Measurements from ENCODE around the gene RNF157. TPM values are rescaled to one million over a fixed set of nuclear protein-coding genes. Genes with fewer than 3 reads are reported as not detected.
"Not testable (repeated sequence)": the region's sequence is repeated elsewhere in the genome, so short reads cannot be mapped to it uniquely, and the experiment has no call there.

The RNF157 gene
- total RNA-seq, 1 experiment from 2014 or later = 4.0 TPM

DNA sequence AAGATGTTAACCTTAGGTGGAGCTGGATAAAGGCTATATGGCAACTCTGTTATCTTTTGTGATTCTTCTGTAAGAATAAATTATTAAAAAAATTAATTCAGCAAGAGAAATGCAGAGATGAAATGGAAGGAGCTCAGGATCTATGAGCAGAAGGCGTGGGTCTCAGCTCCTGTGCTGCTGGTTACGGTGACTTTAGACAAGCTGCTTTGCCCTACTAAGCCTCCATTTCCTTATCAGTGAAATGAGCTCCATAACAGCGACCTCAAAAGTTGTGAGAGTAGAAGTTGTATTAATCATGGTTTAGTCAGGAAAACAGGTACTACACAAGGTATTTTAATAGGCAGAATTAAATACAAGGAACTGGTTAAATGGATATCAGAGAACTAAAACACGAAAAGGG, 51.0 kb downstream of the RNF157 start:
- ChIA-PET POLR2A (no interaction called here), CTCF (no interaction called here)
- H3K9me3 ChIP-seq (ENCODE audit: control insufficient read depth, insufficient read depth, low read depth, low read length) = no peaks in the 10 kb centered on the region
- no peak for DNase-seq (ENCODE audit: low read depth, low spot score)
- no TSS peak for BruUV-seq (replicated peaks)
- intact Hi-C loops (cut with micrococcal nuclease; ENCODE audit: unreplicated experiment) (no loop called here), in situ Hi-C loops (cut with HindIII; ENCODE audit: low pct_unique_long_range_greater_than_20kb, low sequenced_read_pairs) (no loop called here)
- TF ChIP-seq SIN3A (IDR thresholded peaks at IDR 0.05; ENCODE audit: borderline replicate concordance, insufficient read depth, low read depth, low read length) (no peak), TCF7L2 (IDR thresholded peaks at IDR 0.05; ENCODE audit: low read depth, low read length) (no peak), POLR2AphosphoS5 (IDR thresholded peaks at IDR 0.05; ENCODE audit: low read depth, low read length) (no peak)
- TF ChIP-seq, protein P1, sequence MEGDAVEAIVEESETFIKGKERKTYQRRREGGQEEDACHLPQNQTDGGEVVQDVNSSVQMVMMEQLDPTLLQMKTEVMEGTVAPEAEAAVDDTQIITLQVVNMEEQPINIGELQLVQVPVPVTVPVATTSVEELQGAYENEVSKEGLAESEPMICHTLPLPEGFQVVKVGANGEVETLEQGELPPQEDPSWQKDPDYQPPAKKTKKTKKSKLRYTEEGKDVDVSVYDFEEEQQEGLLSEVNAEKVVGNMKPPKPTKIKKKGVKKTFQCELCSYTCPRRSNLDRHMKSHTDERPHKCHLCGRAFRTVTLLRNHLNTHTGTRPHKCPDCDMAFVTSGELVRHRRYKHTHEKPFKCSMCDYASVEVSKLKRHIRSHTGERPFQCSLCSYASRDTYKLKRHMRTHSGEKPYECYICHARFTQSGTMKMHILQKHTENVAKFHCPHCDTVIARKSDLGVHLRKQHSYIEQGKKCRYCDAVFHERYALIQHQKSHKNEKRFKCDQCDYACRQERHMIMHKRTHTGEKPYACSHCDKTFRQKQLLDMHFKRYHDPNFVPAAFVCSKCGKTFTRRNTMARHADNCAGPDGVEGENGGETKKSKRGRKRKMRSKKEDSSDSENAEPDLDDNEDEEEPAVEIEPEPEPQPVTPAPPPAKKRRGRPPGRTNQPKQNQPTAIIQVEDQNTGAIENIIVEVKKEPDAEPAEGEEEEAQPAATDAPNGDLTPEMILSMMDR (IDR thresholded peaks at IDR 0.05) = no peak
- TF ChIP-seq, protein P2, sequence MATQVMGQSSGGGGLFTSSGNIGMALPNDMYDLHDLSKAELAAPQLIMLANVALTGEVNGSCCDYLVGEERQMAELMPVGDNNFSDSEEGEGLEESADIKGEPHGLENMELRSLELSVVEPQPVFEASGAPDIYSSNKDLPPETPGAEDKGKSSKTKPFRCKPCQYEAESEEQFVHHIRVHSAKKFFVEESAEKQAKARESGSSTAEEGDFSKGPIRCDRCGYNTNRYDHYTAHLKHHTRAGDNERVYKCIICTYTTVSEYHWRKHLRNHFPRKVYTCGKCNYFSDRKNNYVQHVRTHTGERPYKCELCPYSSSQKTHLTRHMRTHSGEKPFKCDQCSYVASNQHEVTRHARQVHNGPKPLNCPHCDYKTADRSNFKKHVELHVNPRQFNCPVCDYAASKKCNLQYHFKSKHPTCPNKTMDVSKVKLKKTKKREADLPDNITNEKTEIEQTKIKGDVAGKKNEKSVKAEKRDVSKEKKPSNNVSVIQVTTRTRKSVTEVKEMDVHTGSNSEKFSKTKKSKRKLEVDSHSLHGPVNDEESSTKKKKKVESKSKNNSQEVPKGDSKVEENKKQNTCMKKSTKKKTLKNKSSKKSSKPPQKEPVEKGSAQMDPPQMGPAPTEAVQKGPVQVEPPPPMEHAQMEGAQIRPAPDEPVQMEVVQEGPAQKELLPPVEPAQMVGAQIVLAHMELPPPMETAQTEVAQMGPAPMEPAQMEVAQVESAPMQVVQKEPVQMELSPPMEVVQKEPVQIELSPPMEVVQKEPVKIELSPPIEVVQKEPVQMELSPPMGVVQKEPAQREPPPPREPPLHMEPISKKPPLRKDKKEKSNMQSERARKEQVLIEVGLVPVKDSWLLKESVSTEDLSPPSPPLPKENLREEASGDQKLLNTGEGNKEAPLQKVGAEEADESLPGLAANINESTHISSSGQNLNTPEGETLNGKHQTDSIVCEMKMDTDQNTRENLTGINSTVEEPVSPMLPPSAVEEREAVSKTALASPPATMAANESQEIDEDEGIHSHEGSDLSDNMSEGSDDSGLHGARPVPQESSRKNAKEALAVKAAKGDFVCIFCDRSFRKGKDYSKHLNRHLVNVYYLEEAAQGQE (IDR thresholded peaks at IDR 0.05; ENCODE audit: insufficient read depth in 1 of 2, low read depth in 2 of 2, low read length in 1 of 2) = no peak
- H3K27me3 ChIP-seq (ENCODE audit: control insufficient read depth, insufficient read depth, low read length) = no peaks in the 10 kb centered on the region
- no peaks in the 10 kb centered on the region for H3K36me3 ChIP-seq (ENCODE audit: control insufficient read depth, insufficient read depth, low read length)
- no peak overlapping the region for H3K4me3 ChIP-seq (ENCODE audit: low read depth in 2 of 2, low read length in 2 of 2)
- H3K4me1 ChIP-seq (ENCODE audit: control insufficient read depth, insufficient read depth, low read length) = no peaks in the 10 kb centered on the region
- no peak for ATAC-seq
- no peak overlapping the region for H3K27ac ChIP-seq (ENCODE audit: low read length)

DNA sequence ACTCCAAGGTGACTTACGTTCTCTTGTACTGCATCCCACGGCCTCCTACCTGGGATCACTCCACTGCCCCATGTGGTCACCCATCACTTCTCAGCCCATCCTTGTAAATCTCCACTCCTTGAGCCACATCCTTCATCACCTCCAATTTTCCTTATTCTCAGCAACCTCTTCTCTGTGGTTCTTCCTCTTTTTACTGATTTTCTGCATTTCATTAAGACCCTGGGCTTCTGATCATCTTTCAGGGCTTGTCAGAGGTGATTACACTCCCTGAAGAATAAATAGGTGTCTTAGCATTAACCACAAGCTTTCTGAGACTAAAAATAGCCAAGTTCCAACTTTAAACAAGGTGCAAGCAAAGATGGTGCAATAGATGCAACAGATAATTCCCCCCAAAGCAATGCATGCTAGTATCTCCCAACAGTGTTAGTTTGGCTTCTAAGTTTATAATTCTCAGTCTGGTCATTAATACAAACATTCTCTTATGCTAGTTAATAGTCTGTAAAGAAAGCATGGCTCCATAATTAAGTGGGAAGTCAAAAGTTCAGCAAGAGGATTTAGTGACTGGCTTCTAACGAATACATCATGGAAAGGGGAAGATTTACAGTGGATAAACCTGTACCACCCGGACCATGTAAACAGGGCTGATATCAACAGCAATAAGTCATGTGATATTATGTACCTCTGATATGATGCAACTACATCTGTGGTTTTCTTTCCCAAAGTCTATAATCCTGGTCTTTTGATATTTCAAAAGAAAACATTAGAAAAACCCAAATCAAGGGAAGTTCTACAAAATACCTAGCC, 51.9 kb downstream of the RNF157 start:
- Histone ChIP-seq H3K36me3 (ENCODE audit: control insufficient read depth, insufficient read depth, low read length) (no peaks in the 10 kb centered on the region), H3K4me3 (ENCODE audit: low read depth in 2 of 2, low read length in 2 of 2) (no peak overlapping the region), H3K9me3 (ENCODE audit: control insufficient read depth, insufficient read depth, low read depth, low read length) (no peaks in the 10 kb centered on the region), H3K27ac (ENCODE audit: low read length) (no peak overlapping the region), H3K27me3 (ENCODE audit: control insufficient read depth, insufficient read depth, low read length) (no peaks in the 10 kb centered on the region), H3K4me1 (ENCODE audit: control insufficient read depth, insufficient read depth, low read length) (no peaks in the 10 kb centered on the region)
- DNase-seq (ENCODE audit: low read depth, low spot score) (no peak), ATAC-seq (no peak)
- ChIA-PET POLR2A (no interaction called here), CTCF (no interaction called here)
- TF ChIP-seq SIN3A (IDR thresholded peaks at IDR 0.05; ENCODE audit: borderline replicate concordance, insufficient read depth, low read depth, low read length) (no peak), TCF7L2 (IDR thresholded peaks at IDR 0.05; ENCODE audit: low read depth, low read length) (no peak), POLR2AphosphoS5 (IDR thresholded peaks at IDR 0.05; ENCODE audit: low read depth, low read length) (no peak)
- TF ChIP-seq, protein P2 (IDR thresholded peaks at IDR 0.05; ENCODE audit: insufficient read depth in 1 of 2, low read depth in 2 of 2, low read length in 1 of 2) = no peak
- TF ChIP-seq, protein P1 (IDR thresholded peaks at IDR 0.05) = no peak; the same call in 1 of the 2 replicates
- in situ Hi-C loops (cut with HindIII; ENCODE audit: low pct_unique_long_range_greater_than_20kb, low sequenced_read_pairs) = no loop called here
- no TSS peak for BruUV-seq (replicated peaks)
- intact Hi-C loops (cut with micrococcal nuclease; ENCODE audit: unreplicated experiment) = no loop called here

DNA sequence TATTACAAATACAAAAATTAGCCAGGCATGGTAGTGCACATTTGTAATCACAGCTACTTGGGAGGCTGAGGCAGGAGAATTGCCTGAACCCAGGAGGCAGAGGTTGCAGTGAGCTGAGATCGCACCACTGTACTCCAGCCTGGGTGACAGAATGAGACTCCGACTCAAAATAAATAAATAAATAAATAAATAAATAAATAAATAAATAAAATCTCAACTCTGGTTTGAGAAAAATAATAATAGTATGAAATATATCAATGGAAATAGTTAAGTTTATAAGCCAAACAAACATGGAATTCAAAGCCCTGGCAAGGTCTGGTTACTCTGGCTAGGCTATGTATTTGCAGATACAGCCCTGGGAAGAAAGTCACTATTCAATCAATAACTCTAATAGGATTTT, 53.5 kb downstream of the RNF157 start:
- H3K27ac ChIP-seq (ENCODE audit: low read length); DNase-seq (ENCODE audit: low read depth, low spot score); H3K9me3 ChIP-seq (ENCODE audit: control insufficient read depth, insufficient read depth, low read depth, low read length); H3K36me3 ChIP-seq (ENCODE audit: control insufficient read depth, insufficient read depth, low read length); in situ Hi-C loops (cut with HindIII; ENCODE audit: low pct_unique_long_range_greater_than_20kb, low sequenced_read_pairs); ATAC-seq; H3K4me3 ChIP-seq (ENCODE audit: low read depth in 2 of 2, low read length in 2 of 2); POLR2A ChIA-PET; BruUV-seq (replicated peaks); H3K4me1 ChIP-seq (ENCODE audit: control insufficient read depth, insufficient read depth, low read length); intact Hi-C loops (cut with micrococcal nuclease; ENCODE audit: unreplicated experiment); H3K27me3 ChIP-seq (ENCODE audit: control insufficient read depth, insufficient read depth, low read length): not testable (repeated sequence)
- CTCF ChIA-PET = interaction anchor here (0.8 kb wide), 1 partner anchor 93 kb away, joined by 3 read pairs; no protein-coding TSS in a partner anchor

Data from Panc1 (cell line).